GM13977 (cell line): Measurements from ENCODE around the gene ERMP1.

Source experiments
- DNase-seq: peaks from one replicate; pipeline ENCODE4 v3.0.0; 2012; ENCODE audit warnings: low spot score
- in situ Hi-C: fragments of 300-500 bp; cut with MboI; formaldehyde crosslinking; loops from one replicate; pipeline ENCODE4 v1.12.0; 2022; ENCODE audit warnings: low sequenced_read_pairs, low pct_unique_long_range_greater_than_20kb, mixed read lengths, inconsistent platforms; ENCODE audit not compliant: unreplicated experiment
- TF ChIP-seq, protein P1 (sequence below): IDR thresholded peaks from 2 replicates; pipeline ENCODE4 v1.5.1; 2012; ENCODE audit warnings: mild to moderate bottlenecking, control low read depth; ENCODE audit not compliant: insufficient read depth; ENCODE audit errors: extremely low read depth, missing control alignments

Gene ERMP1

GRCh38 chr9:5832071-5832537 is 813 bp downstream of the ERMP1 start:
- TF ChIP-seq, protein P1, sequence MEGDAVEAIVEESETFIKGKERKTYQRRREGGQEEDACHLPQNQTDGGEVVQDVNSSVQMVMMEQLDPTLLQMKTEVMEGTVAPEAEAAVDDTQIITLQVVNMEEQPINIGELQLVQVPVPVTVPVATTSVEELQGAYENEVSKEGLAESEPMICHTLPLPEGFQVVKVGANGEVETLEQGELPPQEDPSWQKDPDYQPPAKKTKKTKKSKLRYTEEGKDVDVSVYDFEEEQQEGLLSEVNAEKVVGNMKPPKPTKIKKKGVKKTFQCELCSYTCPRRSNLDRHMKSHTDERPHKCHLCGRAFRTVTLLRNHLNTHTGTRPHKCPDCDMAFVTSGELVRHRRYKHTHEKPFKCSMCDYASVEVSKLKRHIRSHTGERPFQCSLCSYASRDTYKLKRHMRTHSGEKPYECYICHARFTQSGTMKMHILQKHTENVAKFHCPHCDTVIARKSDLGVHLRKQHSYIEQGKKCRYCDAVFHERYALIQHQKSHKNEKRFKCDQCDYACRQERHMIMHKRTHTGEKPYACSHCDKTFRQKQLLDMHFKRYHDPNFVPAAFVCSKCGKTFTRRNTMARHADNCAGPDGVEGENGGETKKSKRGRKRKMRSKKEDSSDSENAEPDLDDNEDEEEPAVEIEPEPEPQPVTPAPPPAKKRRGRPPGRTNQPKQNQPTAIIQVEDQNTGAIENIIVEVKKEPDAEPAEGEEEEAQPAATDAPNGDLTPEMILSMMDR: no peak
- in situ Hi-C loops: no loop called here
- DNase-seq: no peak

- DNase-seq: no peak
- TF ChIP-seq, protein P1: no peak
- in situ Hi-C loops: no loop called here
Observed at GRCh38 chr9:5825895-5826622, 6.9 kb downstream of the ERMP1 start.

GRCh38 chr9:5825223-5825622 is 7.7 kb downstream of the ERMP1 start:
- in situ Hi-C loops: no loop called here
- TF ChIP-seq, protein P1: no peak
- no peak for DNase-seq

GRCh38 chr9:5820425-5820824 is 12.5 kb downstream of the ERMP1 start:
- DNase-seq: peak; percentile 23
- in situ Hi-C loops: no loop called here
- TF ChIP-seq, protein P1: no peak

DNA sequence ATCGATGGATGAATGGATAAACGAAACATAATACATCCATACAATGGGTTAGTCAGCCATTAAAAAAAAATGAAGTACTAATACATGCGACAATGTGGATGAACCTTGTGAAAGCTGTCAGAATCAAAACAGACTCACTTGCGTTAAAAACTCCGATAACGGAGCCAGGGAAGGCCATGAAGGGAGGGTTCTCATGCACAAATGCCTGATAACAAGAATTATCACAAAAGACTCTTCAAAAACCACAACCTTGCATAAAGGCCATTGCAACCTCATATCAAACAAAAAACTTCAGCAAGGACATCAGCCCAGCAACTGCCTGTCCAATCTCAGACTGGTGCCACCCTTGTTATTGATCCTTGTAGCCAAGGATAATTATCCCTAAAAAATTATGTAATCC is 13.7 kb downstream of the ERMP1 start:
- in situ Hi-C loops: no loop called here
- TF ChIP-seq, protein P1: no peak
- DNase-seq: no peak

DNA sequence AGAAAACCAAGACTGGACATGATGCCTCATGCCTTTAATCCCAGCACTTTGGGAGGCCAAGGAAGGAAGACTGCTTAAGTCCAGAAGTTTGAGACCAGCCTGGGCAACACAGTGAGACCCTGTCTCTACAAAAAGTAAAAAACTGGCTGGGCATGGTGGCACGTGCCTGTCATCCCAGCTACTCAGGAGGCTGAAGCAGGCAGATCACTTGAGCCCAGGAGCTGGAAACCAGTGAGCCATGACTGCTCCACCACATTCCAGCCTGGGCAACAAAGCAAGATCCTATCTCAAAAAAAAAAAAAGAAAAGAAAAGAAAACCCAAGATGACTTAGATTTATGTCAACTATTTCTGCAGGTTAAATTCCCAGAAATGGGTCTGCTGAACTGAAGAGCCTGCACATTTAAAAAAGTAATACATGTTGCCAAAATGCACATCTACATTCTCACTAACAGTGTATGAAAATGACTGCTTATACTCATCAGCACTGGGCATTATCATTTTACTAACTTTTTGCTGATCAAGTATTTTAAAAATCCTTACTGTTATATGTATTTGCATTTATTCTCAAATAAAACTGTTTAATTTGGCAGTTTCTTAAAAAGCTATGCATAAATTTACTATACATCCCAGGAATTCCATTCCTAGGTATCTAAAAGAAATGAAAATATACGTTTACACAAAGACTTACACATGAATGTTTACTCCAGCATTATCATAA is 14.3 kb downstream of the ERMP1 start:
- TF ChIP-seq, protein P1: no peak
- in situ Hi-C loops: no loop called here
- no peak for DNase-seq
